A549 (cell line): ENCODE measurements around the gene CDC42SE1.

Experiments used
- BHLHE40 ChIP-seq: IDR thresholded peaks from 2 replicates; pipeline ENCODE4 v1.6.1; 2012; ENCODE audit warnings: low read depth, low read length, inconsistent platforms
- CTCF ChIP-seq: fragments of >200 bp; sonication (Bioruptor Twin); formaldehyde crosslinking; IDR thresholded peaks from 3 replicates; pipeline ENCODE4 v1.5.1; 2016
- JUN ChIP-seq, 2 experiments: fragments of >200 bp; sonication (Bioruptor Twin); formaldehyde crosslinking; IDR thresholded peaks; 2 replicates in 1 of 2; 3 replicates in 1 of 2; pipeline ENCODE4 v1.6.1; 2016 to 2017
- MYC ChIP-seq: IDR thresholded peaks from 2 replicates; pipeline ENCODE4 v1.6.1; 2012; ENCODE audit warnings: mild to moderate bottlenecking, inconsistent platforms, low read length, improper control_type of control experiment, borderline replicate concordance
- POLR2A ChIP-seq: IDR thresholded peaks from 2 replicates; pipeline ENCODE4 v1.6.1; 2012; ENCODE audit warnings: mild to moderate bottlenecking, low read length
- RAD21 ChIP-seq, 2 experiments: fragments of >200 bp in 1 of 2; sonication (Bioruptor Twin) in 1 of 2; formaldehyde crosslinking in 1 of 2; IDR thresholded peaks in 1 of 2; conservative IDR thresholded peaks in 1 of 2; 2 replicates in 1 of 2; 3 replicates in 1 of 2; pipeline ENCODE4 v1.6.1; 2012 to 2018; ENCODE audit warnings: inconsistent platforms in 1 of 2
- RFX5 ChIP-seq: fragments of 450-650 bp; IDR thresholded peaks from 2 replicates; pipeline ENCODE4 v1.7.1; 2014; ENCODE audit warnings: antibody characterized with exemption, mild to moderate bottlenecking, moderate library complexity
- RNF2 ChIP-seq: fragments of 200-600 bp; sonication (generic); IDR thresholded peaks from 2 replicates; pipeline ENCODE4 v1.6.1; 2016; ENCODE audit warnings: low read depth, mild to moderate bottlenecking, antibody characterized with exemption, moderate library complexity, borderline replicate concordance
- SMC3 ChIP-seq: fragments of >200 bp; sonication (Bioruptor Twin); formaldehyde crosslinking; IDR thresholded peaks from 3 replicates; pipeline ENCODE4 v1.6.1; 2018; ENCODE audit warnings: inconsistent platforms
- TF ChIP-seq, protein P1 (sequence below): IDR thresholded peaks from 2 replicates; pipeline ENCODE4 v1.6.1; 2012; ENCODE audit warnings: low read depth, borderline replicate concordance

DNA sequence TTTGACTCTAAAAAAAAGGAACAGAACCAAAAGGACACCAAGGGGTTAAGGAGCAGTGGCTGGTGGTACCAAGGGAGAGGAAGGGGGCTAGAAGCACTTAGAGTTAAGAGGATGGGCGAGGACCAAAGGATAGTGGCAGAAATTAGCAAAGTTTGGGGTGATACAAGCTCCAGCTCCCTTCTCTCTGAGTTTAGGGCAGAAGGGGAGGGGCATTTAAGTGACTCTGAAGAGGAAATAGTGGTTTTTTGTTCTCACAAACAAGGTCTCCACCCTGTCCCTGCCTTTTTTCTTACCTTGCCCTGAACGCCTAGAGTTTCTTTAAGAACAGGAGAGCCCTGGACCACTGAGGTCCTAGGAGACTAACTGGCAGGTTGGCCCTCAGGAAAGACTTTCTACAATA is 3.3 kb downstream of the CDC42SE1 start:
- no peak for TF ChIP-seq CTCF
- TF ChIP-seq JUN (IDR thresholded peaks at IDR 0.05), result no peak
- no peak for TF ChIP-seq RNF2
- no peak for TF ChIP-seq MYC
- TF ChIP-seq, protein P1, sequence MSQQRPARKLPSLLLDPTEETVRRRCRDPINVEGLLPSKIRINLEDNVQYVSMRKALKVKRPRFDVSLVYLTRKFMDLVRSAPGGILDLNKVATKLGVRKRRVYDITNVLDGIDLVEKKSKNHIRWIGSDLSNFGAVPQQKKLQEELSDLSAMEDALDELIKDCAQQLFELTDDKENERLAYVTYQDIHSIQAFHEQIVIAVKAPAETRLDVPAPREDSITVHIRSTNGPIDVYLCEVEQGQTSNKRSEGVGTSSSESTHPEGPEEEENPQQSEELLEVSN, result no peak
- no peak for TF ChIP-seq BHLHE40
- no peak for TF ChIP-seq POLR2A
- TF ChIP-seq RFX5, result no peak
- TF ChIP-seq RAD21 (conservative IDR thresholded peaks at IDR 0.05 in 1 of 2, IDR thresholded peaks at IDR 0.05 in 1 of 2), result no peak
- TF ChIP-seq SMC3, result no peak
